Memory B cell (primary cell): ENCODE measurements around the gene TIMP2.
"Not testable (repeated sequence)": the region's sequence is repeated elsewhere in the genome, so short reads cannot be mapped to it uniquely, and the experiment has no call there.

Source experiments
- ATAC-seq: fragments of 150-1000 bp; cut with Tn5 transposase; 2 replicates; pipeline ENCODE4 v1.10.0; 2021; ENCODE audit warnings: low read depth, mild to moderate bottlenecking, moderate library complexity
- DNase-seq, 2 donors: peaks; one replicate each; pipeline ENCODE4 v3.0.0; 2022; ENCODE audit warnings: low spot score in 2 of 2
- H3K27ac Mint-ChIP-seq: one replicate; pipeline ENCODE4 v1.8.0; 2022; ENCODE audit warnings: mild to moderate bottlenecking, moderate library complexity, mixed read lengths
- H3K27me3 Mint-ChIP-seq: one replicate; pipeline ENCODE4 v1.8.0; 2022; ENCODE audit warnings: mixed read lengths
- H3K36me3 Mint-ChIP-seq: one replicate; pipeline ENCODE4 v1.8.0; 2022; ENCODE audit warnings: mild to moderate bottlenecking, mixed read lengths
- H3K4me1 Mint-ChIP-seq: one replicate; pipeline ENCODE4 v1.8.0; 2022; ENCODE audit warnings: mixed read lengths
- H3K4me3 Mint-ChIP-seq: one replicate; pipeline ENCODE4 v1.8.0; 2022; ENCODE audit warnings: mild to moderate bottlenecking, moderate library complexity, mixed read lengths
- H3K9me3 Mint-ChIP-seq: one replicate; pipeline ENCODE4 v1.8.0; 2022; ENCODE audit warnings: mixed read lengths

Gene TIMP2

DNA sequence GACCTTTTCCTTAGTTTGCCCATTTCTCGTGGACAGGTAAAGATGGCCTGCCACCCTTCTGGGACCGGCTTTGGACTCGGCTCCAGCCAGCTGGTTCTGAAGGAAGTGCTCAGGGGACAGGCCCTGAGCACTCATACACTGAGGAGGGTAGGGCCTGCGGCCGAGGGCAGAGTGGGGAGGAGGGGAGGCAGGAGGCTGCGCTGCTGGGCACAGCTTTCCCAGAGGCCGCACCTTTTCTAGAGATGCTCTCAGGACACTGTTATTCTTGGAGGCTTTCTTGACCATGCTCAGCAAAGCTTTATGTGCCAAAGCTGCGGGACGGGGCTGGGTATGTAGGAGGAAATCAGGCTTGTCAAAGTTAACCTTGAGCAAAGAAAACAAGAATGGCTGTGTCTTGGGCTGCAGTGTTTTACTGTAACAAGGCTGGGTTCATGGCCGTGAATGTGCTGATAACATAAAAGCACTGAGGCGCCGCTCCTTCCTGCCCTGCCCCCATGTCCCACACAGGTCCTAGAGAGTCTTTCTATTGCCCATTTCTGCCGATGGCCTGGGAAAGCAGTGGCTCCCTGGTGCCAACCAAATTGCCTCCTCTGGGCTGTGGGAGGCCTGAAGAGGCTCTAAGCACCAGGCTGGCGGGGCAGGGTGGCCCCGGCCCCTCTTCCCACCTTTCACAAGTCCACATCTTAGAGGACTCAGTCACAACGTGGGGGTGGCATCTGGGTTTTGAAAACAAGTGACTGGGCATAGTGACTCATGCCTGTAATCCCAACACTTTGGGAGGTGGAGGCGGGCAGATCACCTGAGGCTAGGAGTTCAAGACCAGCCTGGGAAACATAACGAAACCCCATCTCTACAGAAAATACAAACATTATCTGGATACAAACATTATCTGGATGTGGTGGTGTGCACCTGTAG is 22.3 kb upstream of the TIMP2 start:
- H3K4me3 Mint-ChIP-seq = no peak overlapping the region
- no peak overlapping the region for H3K27ac Mint-ChIP-seq
- peaks cover 2% of the 10 kb centered on the region for H3K4me1 Mint-ChIP-seq
- peaks cover 1% of the 10 kb centered on the region for H3K9me3 Mint-ChIP-seq
- H3K27me3 Mint-ChIP-seq = peaks cover 17% of the 10 kb centered on the region
- peaks cover 3% of the 10 kb centered on the region for H3K36me3 Mint-ChIP-seq
- no peak for DNase-seq
- no peak for ATAC-seq

DNA sequence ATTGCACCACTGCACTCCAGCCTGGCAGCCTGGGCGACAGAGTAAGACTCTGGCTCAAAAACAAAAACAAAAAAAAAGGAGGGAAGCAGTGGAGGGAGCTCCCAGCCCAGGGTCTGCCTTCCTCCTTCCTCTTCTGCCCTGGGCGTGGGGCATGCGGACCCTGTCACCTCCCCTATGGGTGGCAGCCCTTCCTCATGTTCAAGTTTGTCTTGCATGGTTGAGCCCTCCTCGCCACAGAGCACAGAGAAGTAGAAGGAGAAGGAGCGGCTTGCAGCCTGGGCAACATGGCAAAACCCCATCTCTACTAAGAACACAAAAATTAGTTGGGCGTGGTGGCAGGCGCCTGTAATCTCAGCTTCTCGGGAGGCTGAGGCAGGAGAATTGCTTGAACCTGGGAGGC is 21.4 kb upstream of the TIMP2 start:
- DNase-seq = no peak
- peaks cover 2% of the 10 kb centered on the region for H3K4me1 Mint-ChIP-seq
- ATAC-seq = no peak

DNA sequence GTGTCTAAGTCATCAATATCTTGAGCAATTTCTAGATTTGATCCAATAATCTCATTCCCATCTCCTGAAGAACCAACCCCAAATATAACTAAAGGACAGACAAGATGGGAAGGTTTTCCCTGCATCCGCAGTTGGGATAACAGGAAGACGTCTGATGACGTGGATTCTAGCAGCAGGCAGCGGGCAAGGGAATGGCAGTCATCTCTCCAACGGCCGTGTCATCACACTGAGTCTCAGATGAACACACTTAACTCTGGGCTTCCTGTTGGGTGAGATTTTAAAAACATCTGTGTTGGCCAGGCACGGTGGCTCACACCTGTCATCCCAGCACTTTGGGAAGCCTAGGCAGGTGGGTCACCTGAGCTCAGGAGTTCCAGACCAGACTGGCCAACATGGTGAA is 20.9 kb upstream of the TIMP2 start:
- Mint-ChIP-seq H3K9me3 (peaks cover 1% of the 10 kb centered on the region), H3K27me3 (peaks cover 16% of the 10 kb centered on the region)
- no peak for ATAC-seq

More for the DNA sequence above, 21.4 kb upstream of the TIMP2 start:
- Mint-ChIP-seq H3K27me3 (peaks cover 17% of the 10 kb centered on the region), H3K27ac (no peak overlapping the region), H3K9me3 (peaks cover 1% of the 10 kb centered on the region), H3K4me3 (no peak overlapping the region), H3K36me3 (peaks cover 3% of the 10 kb centered on the region)

DNA sequence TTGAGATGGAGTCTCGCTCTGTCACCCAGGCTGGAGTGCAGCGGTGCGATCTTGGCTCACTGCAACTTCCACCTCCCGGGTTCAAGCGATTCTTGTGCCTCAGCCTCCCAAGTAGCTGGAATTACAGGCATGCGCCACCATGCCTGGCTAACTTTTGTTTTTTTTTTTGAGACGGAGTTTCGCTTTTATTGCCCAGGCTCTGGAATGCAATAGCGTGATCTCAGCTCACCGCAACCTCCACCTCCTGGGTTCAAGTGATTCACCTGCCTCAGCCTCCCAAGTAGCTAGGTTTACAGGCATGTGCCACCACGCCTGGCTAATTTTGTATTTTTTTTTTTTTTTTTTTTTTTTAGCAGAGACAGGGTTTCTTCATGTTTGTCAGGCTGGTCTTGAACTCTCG is 20.3 kb upstream of the TIMP2 start:
- not testable (repeated sequence) for ATAC-seq, H3K4me1 Mint-ChIP-seq, H3K36me3 Mint-ChIP-seq, H3K27ac Mint-ChIP-seq, DNase-seq, H3K4me3 Mint-ChIP-seq, H3K9me3 Mint-ChIP-seq
- H3K27me3 Mint-ChIP-seq = peaks cover 15% of the 10 kb centered on the region

More for the DNA sequence above, 20.9 kb upstream of the TIMP2 start:
- no peak overlapping the region for H3K27ac Mint-ChIP-seq
- no peak overlapping the region for H3K4me3 Mint-ChIP-seq
- DNase-seq = no peak
- peaks cover 2% of the 10 kb centered on the region for H3K4me1 Mint-ChIP-seq
- H3K36me3 Mint-ChIP-seq = peaks cover under 1% of the 10 kb centered on the region

DNA sequence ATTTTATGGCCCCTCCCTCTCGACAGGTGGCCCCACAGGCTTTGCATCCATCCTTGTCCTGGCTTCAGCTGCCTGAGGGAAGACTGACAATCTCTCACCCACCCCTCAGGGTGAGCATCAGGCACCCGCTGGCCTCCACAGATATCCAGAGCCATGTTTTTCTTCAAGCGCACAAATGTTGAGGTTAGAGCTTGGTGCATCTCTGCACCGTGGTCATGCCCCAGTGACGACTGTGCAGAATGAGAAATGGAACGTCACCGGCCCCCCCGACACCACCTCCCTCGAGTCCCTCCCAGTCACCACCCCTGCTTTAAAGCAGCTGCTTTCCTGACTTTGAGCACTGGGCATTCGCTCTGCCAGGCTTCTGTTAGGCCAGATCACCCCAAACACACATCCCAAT is 19.8 kb upstream of the TIMP2 start:
- no peak for DNase-seq

DNA sequence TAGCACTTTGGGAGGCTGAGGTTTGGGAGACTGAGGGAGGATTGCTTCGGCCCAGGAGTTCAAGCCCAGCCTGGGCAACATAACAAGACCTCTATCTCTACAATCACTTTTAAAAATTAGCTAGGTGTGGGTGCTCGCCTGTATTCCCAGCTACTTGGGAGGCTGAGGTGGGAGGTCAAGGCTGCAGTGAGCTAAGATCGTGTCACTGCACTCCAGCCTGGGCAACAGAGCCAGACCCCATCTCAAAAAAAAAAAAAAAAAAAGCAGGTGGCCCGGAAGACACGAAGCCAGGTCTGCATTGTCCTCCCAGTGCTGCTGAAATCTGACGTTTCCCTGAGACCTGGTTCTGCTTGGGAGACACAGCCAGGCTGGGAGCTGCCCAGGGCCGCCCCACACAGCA is 18.8 kb upstream of the TIMP2 start:
- Mint-ChIP-seq H3K27ac (no peak overlapping the region), H3K27me3 (peaks cover 18% of the 10 kb centered on the region), H3K4me1 (peaks cover 2% of the 10 kb centered on the region), H3K36me3 (no peaks in the 10 kb centered on the region), H3K4me3 (no peak overlapping the region), H3K9me3 (no peaks in the 10 kb centered on the region)
- DNase-seq = no peak
- no peak for ATAC-seq

More for the DNA sequence above, 19.8 kb upstream of the TIMP2 start:
- no peaks in the 10 kb centered on the region for H3K9me3 Mint-ChIP-seq
- peaks cover 2% of the 10 kb centered on the region for H3K4me1 Mint-ChIP-seq
- H3K36me3 Mint-ChIP-seq = no peaks in the 10 kb centered on the region
- peaks cover 15% of the 10 kb centered on the region for H3K27me3 Mint-ChIP-seq
- ATAC-seq = peak; percentile 53
- no peak overlapping the region for H3K4me3 Mint-ChIP-seq
- H3K27ac Mint-ChIP-seq = no peak overlapping the region

DNA sequence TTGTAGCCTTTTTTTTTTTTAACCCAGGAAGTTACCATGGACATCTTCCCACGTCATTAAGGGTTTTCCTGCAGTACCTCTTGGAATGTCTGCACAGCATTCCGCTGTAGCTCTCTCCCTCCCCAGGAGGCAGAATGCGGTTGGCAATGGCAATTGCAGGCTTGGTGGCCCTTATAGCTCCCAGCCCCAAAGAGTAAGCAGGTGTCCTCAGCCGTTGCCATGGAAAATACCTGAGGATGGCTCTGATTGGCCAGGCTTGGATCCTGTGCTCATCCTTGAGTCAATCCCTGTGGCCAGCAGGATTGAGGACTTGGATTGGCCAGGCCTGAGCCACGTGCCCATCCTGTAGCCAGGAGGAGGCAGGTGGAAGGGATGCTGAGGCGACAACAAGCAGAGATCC is 15.5 kb upstream of the TIMP2 start:
- DNase-seq (no peak), ATAC-seq (no peak)
- H3K4me1 Mint-ChIP-seq = no peaks in the 10 kb centered on the region
- no peak overlapping the region for H3K4me3 Mint-ChIP-seq
- H3K36me3 Mint-ChIP-seq = no peaks in the 10 kb centered on the region
- H3K9me3 Mint-ChIP-seq = no peaks in the 10 kb centered on the region
- H3K27me3 Mint-ChIP-seq = peaks cover 11% of the 10 kb centered on the region
- no peak overlapping the region for H3K27ac Mint-ChIP-seq

DNA sequence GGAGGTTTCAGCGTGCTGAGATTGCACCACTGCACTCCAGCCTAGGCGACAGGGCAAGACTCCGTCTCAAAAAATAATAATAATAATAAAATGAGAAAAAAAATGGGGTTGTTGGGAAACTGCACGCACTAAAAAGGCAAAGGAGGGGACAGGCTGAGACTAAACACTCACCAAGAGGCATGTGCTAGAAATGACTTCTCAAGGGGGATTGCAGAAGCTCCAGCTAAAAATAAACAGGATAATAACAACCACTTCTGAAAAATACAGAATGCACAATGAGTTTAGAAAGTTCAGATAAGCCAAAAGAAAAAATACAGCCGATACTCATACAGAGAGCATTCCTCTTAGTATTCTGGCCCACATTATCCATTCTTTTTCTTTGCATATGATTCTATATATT is 15.1 kb upstream of the TIMP2 start:
- Mint-ChIP-seq H3K4me3 (no peak overlapping the region), H3K36me3 (no peaks in the 10 kb centered on the region), H3K27me3 (peaks cover 15% of the 10 kb centered on the region), H3K4me1 (no peaks in the 10 kb centered on the region), H3K27ac (no peak overlapping the region), H3K9me3 (no peaks in the 10 kb centered on the region)
- DNase-seq = no peak
- ATAC-seq = no peak

DNA sequence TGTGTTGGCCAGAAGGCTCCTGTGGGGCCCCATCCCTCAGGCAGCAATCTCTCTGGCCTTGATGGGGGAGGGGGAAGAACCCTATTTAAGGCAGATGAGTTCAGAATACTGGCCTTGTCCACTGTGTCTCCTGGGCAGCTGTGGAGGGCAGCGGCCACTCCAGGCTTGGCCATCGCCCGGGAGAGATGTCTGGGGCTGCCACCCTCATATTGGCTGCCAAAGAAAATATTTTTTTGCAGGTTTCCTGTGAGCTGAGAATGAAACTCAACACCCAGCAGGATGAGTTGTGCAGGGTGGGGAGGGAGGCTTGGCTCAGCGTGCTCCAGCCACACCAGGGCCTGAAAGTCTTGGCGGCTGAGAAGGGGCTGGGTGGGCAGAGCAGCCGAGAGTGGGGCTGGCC is 14.4 kb upstream of the TIMP2 start:
- Mint-ChIP-seq H3K4me1 (no peaks in the 10 kb centered on the region), H3K27me3 (peaks cover 13% of the 10 kb centered on the region), H3K36me3 (no peaks in the 10 kb centered on the region), H3K4me3 (no peak overlapping the region), H3K27ac (no peak overlapping the region), H3K9me3 (no peaks in the 10 kb centered on the region)
- DNase-seq (no peak), ATAC-seq (no peak)

DNA sequence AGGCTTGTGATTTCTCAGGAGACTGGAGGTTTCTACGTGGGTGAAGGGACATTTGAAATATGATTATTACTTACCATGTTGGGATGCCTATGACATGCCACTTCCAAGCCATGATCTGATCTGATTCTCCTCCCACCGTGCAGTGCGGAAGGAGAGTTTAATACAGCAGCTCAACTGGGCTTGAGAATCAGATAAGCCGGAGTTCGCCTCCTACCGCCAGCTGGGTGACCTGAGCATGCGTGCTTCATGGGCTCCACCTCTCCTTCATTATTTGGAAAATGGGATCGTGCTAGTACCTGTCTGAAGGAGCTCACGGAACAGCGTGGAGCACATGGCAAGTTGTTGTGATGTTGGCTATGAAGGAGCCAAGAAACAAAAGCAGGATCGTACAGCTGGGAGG is 12.4 kb upstream of the TIMP2 start:
- DNase-seq (no peak), ATAC-seq (no peak)
- Mint-ChIP-seq H3K27ac (no peak overlapping the region), H3K9me3 (no peaks in the 10 kb centered on the region), H3K36me3 (no peaks in the 10 kb centered on the region), H3K27me3 (peaks cover 11% of the 10 kb centered on the region), H3K4me3 (no peak overlapping the region), H3K4me1 (peaks cover 9% of the 10 kb centered on the region)

DNA sequence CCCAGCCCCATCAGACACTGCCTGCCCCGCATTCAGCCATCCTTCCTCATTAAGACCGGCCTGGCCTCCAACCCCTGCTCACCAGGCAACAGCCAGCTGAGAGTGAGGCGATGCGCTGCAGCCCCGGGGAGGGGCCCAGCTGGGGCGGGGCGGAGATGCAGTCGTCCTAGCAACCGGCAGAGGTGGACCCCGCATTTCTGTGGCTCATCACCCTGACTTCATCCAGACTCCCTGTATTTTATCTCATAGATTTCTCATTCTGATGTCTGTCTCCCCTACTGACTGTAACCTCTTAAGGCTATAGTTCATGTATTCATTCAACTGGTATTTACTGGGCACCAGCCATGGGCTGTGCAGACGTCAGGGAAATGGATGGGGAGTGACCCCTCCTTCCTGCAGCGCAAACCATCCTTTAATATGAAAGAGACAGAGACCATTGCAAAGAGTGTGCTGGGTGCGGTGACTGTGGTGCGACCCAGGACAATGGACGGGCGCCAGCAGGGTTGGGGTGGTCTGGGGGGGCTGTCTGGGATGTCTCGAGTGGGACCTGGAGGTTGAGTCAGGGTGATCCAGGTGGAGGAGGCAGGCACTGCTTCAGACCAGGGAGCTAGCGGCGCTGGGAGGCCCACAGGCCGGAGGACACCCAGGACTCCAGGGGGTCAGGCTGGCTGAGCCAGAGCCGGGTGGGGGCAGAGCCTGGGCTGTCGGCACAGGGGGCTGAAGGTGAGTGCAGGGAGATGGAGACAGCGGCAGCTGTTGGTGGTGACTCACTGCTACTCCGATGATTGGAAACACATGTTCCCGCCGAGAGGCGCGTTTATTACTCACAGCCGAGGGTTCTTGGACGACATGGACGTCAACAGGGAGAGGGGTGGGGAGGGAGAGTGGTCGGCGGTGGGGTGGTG is 10.5 kb upstream of the TIMP2 start:
- no peaks in the 10 kb centered on the region for H3K9me3 Mint-ChIP-seq
- DNase-seq (no peak), ATAC-seq (no peak)
- H3K36me3 Mint-ChIP-seq = no peaks in the 10 kb centered on the region
- H3K27ac Mint-ChIP-seq = no peak overlapping the region
- H3K4me1 Mint-ChIP-seq = peaks cover 9% of the 10 kb centered on the region
- H3K4me3 Mint-ChIP-seq = no peak overlapping the region
- H3K27me3 Mint-ChIP-seq = peaks cover 11% of the 10 kb centered on the region

DNA sequence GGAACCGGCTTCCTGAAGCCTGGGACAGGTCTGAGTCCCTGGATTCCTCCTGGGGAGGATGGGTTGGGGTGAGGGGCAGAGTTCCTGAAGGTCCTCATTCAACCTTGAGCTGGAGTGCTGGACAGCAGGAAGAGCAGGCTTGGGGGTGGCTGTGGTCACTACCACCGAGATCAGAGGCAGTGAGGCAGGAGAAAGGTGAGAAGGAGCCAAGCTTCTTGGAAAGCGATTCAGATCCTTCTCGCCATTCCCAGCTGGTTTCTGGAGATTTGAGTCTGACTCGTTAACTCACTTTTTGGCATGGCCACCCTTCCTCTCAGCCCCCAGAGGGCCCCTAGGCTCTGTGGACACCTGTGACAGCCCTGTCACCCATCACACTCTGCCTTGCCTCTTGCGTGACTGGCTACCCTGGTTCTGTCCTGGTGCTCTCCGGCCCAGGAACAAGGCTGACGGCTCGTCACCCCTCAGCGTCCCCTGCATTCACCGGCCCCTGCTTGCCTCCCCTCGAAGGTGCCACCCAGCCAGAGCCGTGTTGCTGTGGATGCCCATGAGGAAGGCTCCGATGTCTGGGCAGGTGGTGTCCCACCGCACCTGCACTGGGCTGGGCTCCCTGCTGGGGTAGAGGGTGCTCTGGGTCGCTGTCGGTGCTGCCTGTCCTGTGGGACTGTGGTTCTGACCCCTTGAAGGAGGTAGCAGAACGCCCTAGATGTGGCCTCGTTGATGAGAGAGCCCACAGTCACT is 9.7 kb upstream of the TIMP2 start:
- peaks cover 11% of the 10 kb centered on the region for H3K27me3 Mint-ChIP-seq
- peak overlapping the region; percentile 71 for H3K27ac Mint-ChIP-seq
- H3K36me3 Mint-ChIP-seq = no peaks in the 10 kb centered on the region
- H3K9me3 Mint-ChIP-seq = no peaks in the 10 kb centered on the region
- H3K4me1 Mint-ChIP-seq = peaks cover 9% of the 10 kb centered on the region
- no peak overlapping the region for H3K4me3 Mint-ChIP-seq
- ATAC-seq (no peak), DNase-seq (no peak)

DNA sequence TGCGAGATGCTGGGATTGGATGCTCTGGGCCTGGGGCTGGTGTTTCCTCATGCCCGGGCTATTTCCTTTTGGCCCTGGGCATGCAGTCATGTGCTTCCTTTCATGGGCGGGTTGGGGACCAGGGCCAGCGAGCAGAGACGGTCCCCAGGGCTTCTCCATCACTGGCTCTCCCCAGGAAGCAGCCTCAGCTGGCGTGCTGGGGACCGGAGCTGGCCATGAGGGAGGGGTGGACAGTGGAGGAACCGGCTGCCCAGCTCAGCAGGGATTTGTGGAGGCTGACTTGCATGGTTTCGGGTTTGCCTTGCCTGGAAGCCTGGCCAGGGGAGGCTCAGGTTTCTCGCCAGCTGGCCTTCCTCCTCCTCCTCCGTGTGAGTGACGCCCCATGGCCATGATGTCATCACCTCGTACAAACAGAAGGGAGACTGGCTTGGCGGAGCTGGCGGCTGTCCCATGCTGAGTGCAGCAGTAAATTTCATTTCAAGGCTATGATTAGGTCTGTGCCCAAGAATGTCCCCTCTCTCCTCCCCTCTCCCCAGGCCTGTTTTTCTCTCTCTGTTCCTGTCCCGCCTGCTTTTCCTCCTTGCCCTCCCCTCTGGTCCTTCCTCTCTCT is 8.9 kb upstream of the TIMP2 start:
- DNase-seq = no peak
- H3K4me3 Mint-ChIP-seq = no peak overlapping the region
- H3K27me3 Mint-ChIP-seq = peaks cover 9% of the 10 kb centered on the region
- H3K27ac Mint-ChIP-seq = peak overlapping the region; percentile 71
- ATAC-seq = no peak
- no peaks in the 10 kb centered on the region for H3K9me3 Mint-ChIP-seq
- no peaks in the 10 kb centered on the region for H3K36me3 Mint-ChIP-seq
- H3K4me1 Mint-ChIP-seq = peaks cover 9% of the 10 kb centered on the region
